ENCODE results near the gene LAMB4. TPM values are rescaled to one million over a fixed set of nuclear protein-coding genes. Genes with fewer than 3 reads are reported as not detected.

Gene LAMB4
- total RNA-seq, 2 experiments from 2014 or later, result not detected

GRCh38 chr7:108143658-108144420 lies 13.7 kb upstream of the LAMB4 start:
- DNase-seq (no peak), ATAC-seq (no peak)
- ChIA-PET POLR2A (no interaction called here), CTCF (interaction anchor here (2.6 to 3.3 kb wide), 3 partner anchors 7 to 31 kb away, joined by 27 to 53 read pairs (median 37); no protein-coding TSS in a partner anchor)
- no peak overlapping the region for H3K4me3 Mint-ChIP-seq
- H3K4me1 Mint-ChIP-seq (ENCODE audit: low read depth), result peaks cover 2% of the 10 kb centered on the region
- H3K27me3 Mint-ChIP-seq, result peaks cover 9% of the 10 kb centered on the region
- H3K27ac Mint-ChIP-seq, result no peak overlapping the region
- no peak for TF ChIP-seq CTCF (IDR thresholded peaks at IDR 0.05)
- no peaks in the 10 kb centered on the region for H3K36me3 Mint-ChIP-seq (ENCODE audit: low read depth)
- no peaks in the 10 kb centered on the region for H3K9me3 Mint-ChIP-seq
- intact Hi-C loops (cut with micrococcal nuclease), result no loop called here

- ChIA-PET CTCF (interaction anchor here (1.3 to 1.6 kb wide), 2 partner anchors 11 to 30 kb away, joined by 3 to 4 read pairs; no protein-coding TSS in a partner anchor), POLR2A (interaction anchor here (0.7 kb wide), 1 partner anchor 95 kb away, joined by 3 read pairs; no protein-coding TSS in a partner anchor)
- intact Hi-C loops (cut with micrococcal nuclease), result no loop called here
- DNase-seq (no peak), ATAC-seq (no peak)
- TF ChIP-seq CTCF (IDR thresholded peaks at IDR 0.05), result no peak
- Mint-ChIP-seq H3K36me3 (ENCODE audit: low read depth) (no peaks in the 10 kb centered on the region), H3K27me3 (peaks cover 9% of the 10 kb centered on the region), H3K9me3 (no peaks in the 10 kb centered on the region), H3K27ac (no peak overlapping the region), H3K4me1 (ENCODE audit: low read depth) (peaks cover 5% of the 10 kb centered on the region), H3K4me3 (no peak overlapping the region)
Observed at GRCh38 chr7:108142675-108143259, 12.6 kb upstream of the LAMB4 start.

GRCh38 chr7:108142180-108142579 lies 12.0 kb upstream of the LAMB4 start:
- no peak for DNase-seq
- no peak overlapping the region for H3K4me3 Mint-ChIP-seq
- no peaks in the 10 kb centered on the region for H3K36me3 Mint-ChIP-seq (ENCODE audit: low read depth)
- ChIA-PET CTCF (interaction anchor here (1.3 to 1.6 kb wide), 2 partner anchors 11 to 29 kb away, joined by 3 to 4 read pairs; no protein-coding TSS in a partner anchor), POLR2A (no interaction called here)
- TF ChIP-seq CTCF (IDR thresholded peaks at IDR 0.05), result no peak
- no peak for ATAC-seq
- no peak overlapping the region for H3K27ac Mint-ChIP-seq
- peaks cover 9% of the 10 kb centered on the region for H3K27me3 Mint-ChIP-seq
- H3K4me1 Mint-ChIP-seq (ENCODE audit: low read depth), result peaks cover 8% of the 10 kb centered on the region
- no peaks in the 10 kb centered on the region for H3K9me3 Mint-ChIP-seq
- intact Hi-C loops (cut with micrococcal nuclease), result no loop called here

GRCh38 chr7:108140671-108141070 lies 10.5 kb upstream of the LAMB4 start:
- Mint-ChIP-seq H3K4me3 (no peak overlapping the region), H3K9me3 (no peaks in the 10 kb centered on the region), H3K36me3 (ENCODE audit: low read depth) (peaks cover 2% of the 10 kb centered on the region), H3K27me3 (peaks cover 9% of the 10 kb centered on the region), H3K27ac (no peak overlapping the region), H3K4me1 (ENCODE audit: low read depth) (peaks cover 20% of the 10 kb centered on the region)
- DNase-seq (no peak), ATAC-seq (no peak)
- POLR2A ChIA-PET, result no interaction called here
- intact Hi-C loops (cut with micrococcal nuclease), result no loop called here
- CTCF ChIA-PET, result interaction anchor here (1.1 kb wide), 1 partner anchor 31 kb away, joined by 4 read pairs; no protein-coding TSS in a partner anchor
- TF ChIP-seq CTCF (IDR thresholded peaks at IDR 0.05), result no peak

- TF ChIP-seq CTCF (IDR thresholded peaks at IDR 0.05), result no peak
- DNase-seq (no peak), ATAC-seq (no peak)
- intact Hi-C loops (cut with micrococcal nuclease), result no loop called here
- POLR2A ChIA-PET, result no interaction called here
- Mint-ChIP-seq H3K4me1 (ENCODE audit: low read depth) (peaks cover 30% of the 10 kb centered on the region), H3K9me3 (no peaks in the 10 kb centered on the region), H3K27ac (no peak overlapping the region), H3K36me3 (ENCODE audit: low read depth) (peaks cover 2% of the 10 kb centered on the region), H3K27me3 (peaks cover 9% of the 10 kb centered on the region), H3K4me3 (no peak overlapping the region)
- CTCF ChIA-PET, result interaction anchor here (0.9 to 2.5 kb wide), 3 partner anchors 25 to 357 kb away, joined by 3 to 12 read pairs (median 3); no protein-coding TSS in a partner anchor
Observed at GRCh38 chr7:108138911-108139310, 8.8 kb upstream of the LAMB4 start.
